SK-N-SH (cell line): Measurements from ENCODE around the gene DCDC1. TPM values are rescaled to one million over a fixed set of nuclear protein-coding genes. Genes with fewer than 3 reads are reported as not detected.

ENCODE experiments used
- CTCF ChIA-PET: fragments of 300-600, 350-600 bp; formaldehyde crosslinking; extraction: SDS; loops from one replicate; lab custom pipeline; 2021; lab: Yijun Ruan, JAX
- POLR2A ChIA-PET: fragments of 350-600 bp; sonication (Branson Sonifier 250); formaldehyde crosslinking; extraction: SDS; loops from one replicate; lab custom pipeline; 2020; ENCODE audit warnings: antibody characterized with exemption, inconsistent platforms; lab: Yijun Ruan, JAX
- DNase-seq: peaks from one replicate; pipeline ENCODE4 v3.0.0; 2012
- H2AFZ ChIP-seq: fragments of 200-600 bp; sonication (generic); 2 replicates; pipeline ENCODE4 v1.8.1; 2016; ENCODE audit warnings: antibody characterized with exemption, mild to moderate bottlenecking, low read depth
- H3F3A ChIP-seq: fragments of 200-600 bp; sonication (generic); replicated peaks from 2 replicates; pipeline ENCODE3; 2016; ENCODE audit warnings: antibody characterized with exemption, mild to moderate bottlenecking; ENCODE audit not compliant: insufficient read depth
- H3K27ac ChIP-seq, 2 experiments: fragments of 200-500 bp in 1 of 2; fragments of 200-600 bp in 1 of 2; sonication (Bioruptor generic) in 1 of 2; sonication (generic), shearing (Covaris generic) in 1 of 2; 2 replicates each; pipeline versions ENCODE4 v1.5.1 to v1.6.1; 2014 to 2016; ENCODE audit warnings: low read depth in 2 of 2, inconsistent platforms in 1 of 2, low read length in 1 of 2, mild to moderate bottlenecking in 1 of 2, mixed read lengths in 1 of 2
- H3K27me3 ChIP-seq: fragments of 200-600 bp; sonication (generic), shearing (Covaris generic); 2 replicates; pipeline ENCODE4 v1.6.1; 2016; ENCODE audit warnings: mixed run types; ENCODE audit not compliant: insufficient read depth
- H3K36me3 ChIP-seq, 2 experiments: fragments of 200-500 bp in 1 of 2; fragments of 200-600 bp in 1 of 2; sonication (Bioruptor generic) in 1 of 2; sonication (generic) in 1 of 2; replicated peaks in 1 of 2; 2 replicates each; pipeline versions ENCODE3 to v1.5.1; 2014 to 2016; ENCODE audit warnings: low read length in 1 of 2, mild to moderate bottlenecking in 1 of 2; ENCODE audit not compliant: insufficient read depth in 2 of 2, control insufficient read depth in 1 of 2
- H3K4me1 ChIP-seq, 2 experiments: fragments of 200-500 bp in 1 of 2; fragments of 200-600 bp in 1 of 2; sonication (Bioruptor generic) in 1 of 2; sonication (generic), shearing (Covaris generic) in 1 of 2; 2 replicates each; pipeline versions ENCODE4 v1.5.1 to v1.6.1; 2014 to 2016; ENCODE audit warnings: low read depth in 1 of 2, low read length in 1 of 2, mixed run types in 1 of 2; ENCODE audit not compliant: insufficient read depth in 2 of 2, control insufficient read depth in 1 of 2
- H3K4me2 ChIP-seq: fragments of 200-600 bp; sonication (generic), shearing (Covaris generic); 2 replicates; pipeline ENCODE4 v1.6.1; 2017; ENCODE audit warnings: mixed run types
- H3K4me3 ChIP-seq, 2 experiments: fragments of 200-500 bp in 1 of 2; fragments of 200-600 bp in 1 of 2; sonication (Bioruptor generic) in 1 of 2; sonication (generic), shearing (Covaris generic) in 1 of 2; 2 replicates each; pipeline versions ENCODE4 v1.5.1 to v1.8.1; 2014 to 2016; ENCODE audit warnings: low read depth in 2 of 2, inconsistent platforms in 1 of 2, low read length in 1 of 2, mild to moderate bottlenecking in 1 of 2, mixed read lengths in 1 of 2, moderate library complexity in 1 of 2
- H3K79me2 ChIP-seq: fragments of 200-600 bp; sonication (generic); 2 replicates; pipeline ENCODE4 v1.8.1; 2017; ENCODE audit warnings: mild to moderate bottlenecking; ENCODE audit not compliant: insufficient read depth
- H3K9ac ChIP-seq: fragments of 200-600 bp; sonication (generic); 2 replicates; pipeline ENCODE4 v1.6.1; 2017; ENCODE audit warnings: mixed run types
- H3K9me2 ChIP-seq: fragments of 200-600 bp; sonication (generic); 2 replicates; pipeline ENCODE4 v1.6.1; 2017; ENCODE audit warnings: mixed run types
- H3K9me3 ChIP-seq: fragments of 200-600 bp; sonication (generic); 2 replicates; pipeline ENCODE4 v1.6.1; 2017; ENCODE audit warnings: mixed run types, mild to moderate bottlenecking, moderate library complexity
- H4K20me1 ChIP-seq: fragments of 200-600 bp; sonication (generic); 2 replicates; pipeline ENCODE4 v1.6.1; 2017; ENCODE audit warnings: mild to moderate bottlenecking, mixed run types; ENCODE audit not compliant: insufficient read depth
- EZH2phosphoT487 ChIP-seq: fragments of 200-600 bp; sonication (generic); IDR thresholded peaks from 2 replicates; pipeline ENCODE4 v1.6.1; 2017; ENCODE audit warnings: low read depth, mixed run types, mild to moderate bottlenecking, antibody characterized with exemption, moderate library complexity, borderline replicate concordance
- FOSL2 ChIP-seq: IDR thresholded peaks from 2 replicates; pipeline ENCODE4 v1.4.0; 2012; ENCODE audit warnings: low read depth, mild to moderate bottlenecking, moderate library complexity, borderline replicate concordance
- FOXJ3 ChIP-seq: sonication (generic); formaldehyde crosslinking; IDR thresholded peaks from 2 replicates; pipeline ENCODE4 v1.5.1; 2020; ENCODE audit warnings: mild to moderate bottlenecking, missing genetic modification reagents
- FOXM1 ChIP-seq: IDR thresholded peaks from 2 replicates; pipeline ENCODE4 v1.4.0; 2012; ENCODE audit warnings: low read depth, mild to moderate bottlenecking
- GABPA ChIP-seq: IDR thresholded peaks from 2 replicates; pipeline ENCODE4 v1.4.0; 2012; ENCODE audit warnings: low read depth, mild to moderate bottlenecking
- MEF2A ChIP-seq: IDR thresholded peaks from 2 replicates; pipeline ENCODE4 v1.4.0; 2012; ENCODE audit warnings: low read depth, borderline replicate concordance
- MXI1 ChIP-seq: IDR thresholded peaks from 2 replicates; pipeline ENCODE4 v1.6.1; 2012; ENCODE audit warnings: mild to moderate bottlenecking, low read depth, low read length, improper control_type of control experiment
- NFIC ChIP-seq: IDR thresholded peaks from 2 replicates; pipeline ENCODE4 v1.4.0; 2012; ENCODE audit warnings: borderline replicate concordance
- NRF1 ChIP-seq: IDR thresholded peaks from 2 replicates; pipeline ENCODE4 v1.6.1; 2012; ENCODE audit warnings: low read depth, mild to moderate bottlenecking, low read length
- RFX5 ChIP-seq: IDR thresholded peaks from 2 replicates; pipeline ENCODE4 v1.6.1; 2012; ENCODE audit warnings: mild to moderate bottlenecking, improper control_type of control experiment, low read length
- RXRA ChIP-seq: IDR thresholded peaks from 2 replicates; pipeline ENCODE4 v1.4.0; 2012; ENCODE audit warnings: low read depth, mild to moderate bottlenecking, borderline replicate concordance
- SMC3 ChIP-seq: IDR thresholded peaks from 2 replicates; pipeline ENCODE4 v1.6.1; 2012; ENCODE audit warnings: low read depth, low read length, improper control_type of control experiment
- TCF12 ChIP-seq: IDR thresholded peaks from 2 replicates; pipeline ENCODE4 v1.4.0; 2012
- WGBS: methylation state at CpG from one replicate; pipeline ENCODE4 v1.1.6; 2017; ENCODE audit warnings: low lambda C conversion rate; 5-methylcytosine and 5-hydroxymethylcytosine counted together
- polyA plus RNA-seq, 3 experiments: library from polyadenylated mRNA; depleted of rRNA; stranded (reverse); fragments of >200 nt; gene quantifications; 2 replicates each; pipeline ENCODE4 v1.2.3, GENCODE V29; 2012
- TF ChIP-seq, protein P1 (sequence below): IDR thresholded peaks from 2 replicates; pipeline ENCODE4 v1.6.1; 2012; ENCODE audit warnings: mild to moderate bottlenecking, low read depth, low read length, moderate library complexity
- TF ChIP-seq, protein P2 (sequence below): fragments of 150-350 bp; IDR thresholded peaks from 2 replicates; pipeline ENCODE4 v1.6.1; 2016; ENCODE audit warnings: mild to moderate bottlenecking, low read depth, low read length
- TF ChIP-seq, protein P3 (sequence below): IDR thresholded peaks from 2 replicates; pipeline ENCODE4 v1.4.0; 2012; ENCODE audit warnings: low read depth

DCDC1 gene
- polyA plus RNA-seq, 1 of the 3 experiments (the other 2 are of a cell fraction): 0.12 TPM

DNA sequence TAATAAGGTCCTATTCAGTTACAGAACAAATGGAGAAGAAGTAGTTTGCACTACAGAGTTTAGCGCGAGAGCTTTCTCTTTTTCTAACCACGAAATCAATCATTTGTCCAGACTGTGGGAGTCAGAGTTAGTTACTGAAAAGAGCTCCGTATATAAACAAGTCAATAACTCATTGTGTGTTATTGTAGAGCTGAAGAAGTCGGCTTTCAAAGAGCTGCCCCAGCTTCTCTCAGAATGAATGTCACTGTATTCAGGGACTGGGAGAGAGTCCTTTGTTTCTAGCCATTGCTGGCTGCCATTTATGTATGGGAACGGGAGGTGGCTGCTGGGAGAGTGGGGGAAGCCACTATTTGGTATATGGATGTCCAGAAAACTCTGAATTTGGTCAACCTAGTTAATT lies 227.8 kb downstream of the DCDC1 start:
- no peak overlapping the region for H3K4me3 ChIP-seq
- peak overlapping the region; percentile 8; the same call in 1 of the 2 replicates for H2AFZ ChIP-seq
- H3K27ac ChIP-seq: no peak overlapping the region
- H3F3A ChIP-seq: no peaks in the 10 kb centered on the region
- CTCF ChIA-PET: interaction anchor here (1.1 kb wide), 1 partner anchor 35 kb away, joined by 4 read pairs; no protein-coding TSS in a partner anchor
- H3K4me1 ChIP-seq: no peaks in the 10 kb centered on the region
- H4K20me1 ChIP-seq: no peaks in the 10 kb centered on the region
- no peaks in the 10 kb centered on the region for H3K27me3 ChIP-seq
- TF ChIP-seq NRF1 (no peak), EZH2phosphoT487 (no peak), MXI1 (no peak), NFIC (no peak), FOXM1 (no peak), RXRA (no peak), SMC3 (no peak), FOXJ3 (CRISPR knock-in tag) (no peak), TCF12 (no peak)
- TF ChIP-seq, all 33 proteins: peak for 0
- Histone ChIP-seq H3K9me2 (no peaks in the 10 kb centered on the region), H3K4me2 (no peak overlapping the region), H3K9me3 (no peaks in the 10 kb centered on the region), H3K36me3 (no peaks in the 10 kb centered on the region), H3K9ac (no peak overlapping the region), H3K79me2 (no peaks in the 10 kb centered on the region)
- no peak for DNase-seq
- POLR2A ChIA-PET: no interaction called here
- 37% methylated on average over 6 of the region's 6 CpGs for WGBS

DNA sequence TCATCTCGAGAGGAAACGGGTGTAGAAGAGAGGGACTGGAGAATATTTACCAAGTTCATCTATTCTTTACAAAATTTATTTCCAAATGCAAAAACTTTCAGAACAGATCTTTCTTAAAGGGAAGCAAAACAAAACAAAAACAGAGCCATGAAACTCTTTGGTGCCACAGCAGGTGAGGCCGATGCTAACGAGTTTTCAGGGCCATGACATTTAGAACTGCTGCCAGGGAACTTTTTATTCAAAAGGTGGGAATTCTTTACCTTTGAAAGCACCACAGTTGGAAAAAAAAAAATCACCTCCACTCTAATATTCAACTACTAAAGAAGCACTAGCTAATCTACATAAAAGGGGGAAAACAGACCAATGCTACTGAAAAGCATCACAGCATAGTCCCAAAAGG lies 230.1 kb downstream of the DCDC1 start:
- WGBS: 4% methylated on average over 4 of the region's 4 CpGs
- TF ChIP-seq, protein P1, sequence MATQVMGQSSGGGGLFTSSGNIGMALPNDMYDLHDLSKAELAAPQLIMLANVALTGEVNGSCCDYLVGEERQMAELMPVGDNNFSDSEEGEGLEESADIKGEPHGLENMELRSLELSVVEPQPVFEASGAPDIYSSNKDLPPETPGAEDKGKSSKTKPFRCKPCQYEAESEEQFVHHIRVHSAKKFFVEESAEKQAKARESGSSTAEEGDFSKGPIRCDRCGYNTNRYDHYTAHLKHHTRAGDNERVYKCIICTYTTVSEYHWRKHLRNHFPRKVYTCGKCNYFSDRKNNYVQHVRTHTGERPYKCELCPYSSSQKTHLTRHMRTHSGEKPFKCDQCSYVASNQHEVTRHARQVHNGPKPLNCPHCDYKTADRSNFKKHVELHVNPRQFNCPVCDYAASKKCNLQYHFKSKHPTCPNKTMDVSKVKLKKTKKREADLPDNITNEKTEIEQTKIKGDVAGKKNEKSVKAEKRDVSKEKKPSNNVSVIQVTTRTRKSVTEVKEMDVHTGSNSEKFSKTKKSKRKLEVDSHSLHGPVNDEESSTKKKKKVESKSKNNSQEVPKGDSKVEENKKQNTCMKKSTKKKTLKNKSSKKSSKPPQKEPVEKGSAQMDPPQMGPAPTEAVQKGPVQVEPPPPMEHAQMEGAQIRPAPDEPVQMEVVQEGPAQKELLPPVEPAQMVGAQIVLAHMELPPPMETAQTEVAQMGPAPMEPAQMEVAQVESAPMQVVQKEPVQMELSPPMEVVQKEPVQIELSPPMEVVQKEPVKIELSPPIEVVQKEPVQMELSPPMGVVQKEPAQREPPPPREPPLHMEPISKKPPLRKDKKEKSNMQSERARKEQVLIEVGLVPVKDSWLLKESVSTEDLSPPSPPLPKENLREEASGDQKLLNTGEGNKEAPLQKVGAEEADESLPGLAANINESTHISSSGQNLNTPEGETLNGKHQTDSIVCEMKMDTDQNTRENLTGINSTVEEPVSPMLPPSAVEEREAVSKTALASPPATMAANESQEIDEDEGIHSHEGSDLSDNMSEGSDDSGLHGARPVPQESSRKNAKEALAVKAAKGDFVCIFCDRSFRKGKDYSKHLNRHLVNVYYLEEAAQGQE: no peak
- TF ChIP-seq, protein P2, sequence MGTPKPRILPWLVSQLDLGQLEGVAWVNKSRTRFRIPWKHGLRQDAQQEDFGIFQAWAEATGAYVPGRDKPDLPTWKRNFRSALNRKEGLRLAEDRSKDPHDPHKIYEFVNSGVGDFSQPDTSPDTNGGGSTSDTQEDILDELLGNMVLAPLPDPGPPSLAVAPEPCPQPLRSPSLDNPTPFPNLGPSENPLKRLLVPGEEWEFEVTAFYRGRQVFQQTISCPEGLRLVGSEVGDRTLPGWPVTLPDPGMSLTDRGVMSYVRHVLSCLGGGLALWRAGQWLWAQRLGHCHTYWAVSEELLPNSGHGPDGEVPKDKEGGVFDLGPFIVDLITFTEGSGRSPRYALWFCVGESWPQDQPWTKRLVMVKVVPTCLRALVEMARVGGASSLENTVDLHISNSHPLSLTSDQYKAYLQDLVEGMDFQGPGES: no peak
- TF ChIP-seq, protein P3, sequence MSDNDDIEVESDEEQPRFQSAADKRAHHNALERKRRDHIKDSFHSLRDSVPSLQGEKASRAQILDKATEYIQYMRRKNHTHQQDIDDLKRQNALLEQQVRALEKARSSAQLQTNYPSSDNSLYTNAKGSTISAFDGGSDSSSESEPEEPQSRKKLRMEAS: no peak
- TF ChIP-seq GABPA: no peak
- TF ChIP-seq NRF1: no peak
- TF ChIP-seq MEF2A: no peak
- no peak for TF ChIP-seq FOSL2
- TF ChIP-seq RFX5: no peak
- no peak for TF ChIP-seq TCF12
- no peaks in the 10 kb centered on the region for H3K27me3 ChIP-seq
- H3K9me3 ChIP-seq: no peaks in the 10 kb centered on the region
- no peak overlapping the region for H3K27ac ChIP-seq
- H3K9ac ChIP-seq: no peak overlapping the region
- H3K4me3 ChIP-seq: no peak overlapping the region
- no peaks in the 10 kb centered on the region for H3K79me2 ChIP-seq
- no peaks in the 10 kb centered on the region for H4K20me1 ChIP-seq
- H3F3A ChIP-seq: no peaks in the 10 kb centered on the region
- no peaks in the 10 kb centered on the region for H3K9me2 ChIP-seq
- H3K4me2 ChIP-seq: no peak overlapping the region
- DNase-seq: no peak
- CTCF ChIA-PET: no interaction called here
- no peaks in the 10 kb centered on the region for H3K36me3 ChIP-seq
- no peaks in the 10 kb centered on the region for H3K4me1 ChIP-seq
- no peak overlapping the region for H2AFZ ChIP-seq
- POLR2A ChIA-PET: no interaction called here
